Fibroblast of lung (primary cell): ENCODE measurements around the gene TBCK. TPM values are rescaled to one million over a fixed set of nuclear protein-coding genes. Genes with fewer than 3 reads are reported as not detected.

Source experiments
- DNase-seq, 2 donors: peaks; one replicate each; pipeline versions ENCODE4 v3.0.0 to v3.0.0-alpha.2; 2010; ENCODE audit warnings: low read depth in 2 of 2
- H2AFZ ChIP-seq: 2 replicates; pipeline ENCODE4 v1.5.1; 2012; ENCODE audit warnings: low read length, control low read depth, inconsistent platforms
- H3K27ac ChIP-seq: 2 replicates; pipeline ENCODE4 v1.5.1; 2011; ENCODE audit warnings: low read length, control low read depth; ENCODE audit not compliant: insufficient read depth
- H3K27me3 ChIP-seq: 2 replicates; pipeline ENCODE4 v1.5.1; 2011; ENCODE audit warnings: mild to moderate bottlenecking, low read length; ENCODE audit not compliant: control insufficient read depth, insufficient read depth
- H3K36me3 ChIP-seq: 2 replicates; pipeline ENCODE4 v1.5.1; 2011; ENCODE audit warnings: low read length; ENCODE audit not compliant: control insufficient read depth, insufficient read depth
- H3K4me1 ChIP-seq: 2 replicates; pipeline ENCODE4 v1.5.1; 2011; ENCODE audit warnings: low read length; ENCODE audit not compliant: control insufficient read depth, insufficient read depth; ENCODE audit errors: extremely low read depth
- H3K4me2 ChIP-seq: 2 replicates; pipeline ENCODE4 v1.5.1; 2011; ENCODE audit warnings: low read length, control low read depth; ENCODE audit not compliant: insufficient read depth; ENCODE audit errors: extremely low read depth
- H3K4me3 ChIP-seq, 4 experiments: fragments of 200-600 bp in 1 of 4; sonication (generic) in 1 of 4; replicated peaks in 1 of 4; 2 replicates each; pipeline ENCODE4 v1.5.1; 2011 to 2016; ENCODE audit warnings: low read length in 4 of 4, low read depth in 3 of 4, mild to moderate bottlenecking in 3 of 4, control low read depth in 2 of 4, inconsistent platforms in 1 of 4, mixed read lengths in 1 of 4; ENCODE audit not compliant: insufficient read depth in 1 of 4; ENCODE audit errors: control extremely low read depth in 1 of 4
- H3K79me2 ChIP-seq: 2 replicates; pipeline ENCODE4 v1.5.1; 2012; ENCODE audit warnings: mild to moderate bottlenecking, low read length, inconsistent platforms; ENCODE audit not compliant: control insufficient read depth, insufficient read depth
- H3K9ac ChIP-seq: 2 replicates; pipeline ENCODE4 v1.5.1; 2011; ENCODE audit warnings: mild to moderate bottlenecking, low read length, control low read depth; ENCODE audit not compliant: insufficient read depth
- H3K9me3 ChIP-seq: 2 replicates; pipeline ENCODE4 v1.5.1; 2012; ENCODE audit warnings: low read depth, low read length; ENCODE audit not compliant: control insufficient read depth, insufficient read depth
- H4K20me1 ChIP-seq: 2 replicates; pipeline ENCODE4 v1.5.1; 2011; ENCODE audit warnings: low read length; ENCODE audit not compliant: control insufficient read depth, insufficient read depth; ENCODE audit errors: extremely low read depth
- EZH2 ChIP-seq: IDR thresholded peaks from 2 replicates; pipeline ENCODE4 v1.5.1; 2012; ENCODE audit warnings: low read length, control low read depth, mild to moderate bottlenecking; ENCODE audit errors: missing control alignments
- polyA plus RNA-seq, 2 donors: library from polyadenylated mRNA; depleted of rRNA in 1 of 2; stranded (reverse) in 1 of 2; unstranded in 1 of 2; fragments of >200 nt; gene quantifications; 2 replicates each; pipeline ENCODE4 v1.2.1, GENCODE V29; 2011 to 2012; ENCODE audit warnings: missing spikeins in 1 of 2
- total RNA-seq: library from RNA; depleted of rRNA; stranded (reverse); fragments of >200 nt; gene quantifications from 2 replicates; pipeline ENCODE4 v1.2.1, GENCODE V29; 2014
- TF ChIP-seq, protein P1 (sequence below), 2 donors: IDR thresholded peaks in 1 of 2; conservative IDR thresholded peaks in 1 of 2; 1 replicate in 1 of 2; 2 replicates in 1 of 2; pipeline ENCODE4 v1.5.1; 2011 to 2012; ENCODE audit warnings: low read length in 2 of 2, control low read depth in 1 of 2, inconsistent platforms in 1 of 2, low read depth in 1 of 2, mild to moderate bottlenecking in 1 of 2

TBCK gene
- total and polyA plus RNA-seq, 2 donors (not counting 1 experiment from before 2014, with no cell fraction given) = 29.0 to 69.9 TPM

DNA sequence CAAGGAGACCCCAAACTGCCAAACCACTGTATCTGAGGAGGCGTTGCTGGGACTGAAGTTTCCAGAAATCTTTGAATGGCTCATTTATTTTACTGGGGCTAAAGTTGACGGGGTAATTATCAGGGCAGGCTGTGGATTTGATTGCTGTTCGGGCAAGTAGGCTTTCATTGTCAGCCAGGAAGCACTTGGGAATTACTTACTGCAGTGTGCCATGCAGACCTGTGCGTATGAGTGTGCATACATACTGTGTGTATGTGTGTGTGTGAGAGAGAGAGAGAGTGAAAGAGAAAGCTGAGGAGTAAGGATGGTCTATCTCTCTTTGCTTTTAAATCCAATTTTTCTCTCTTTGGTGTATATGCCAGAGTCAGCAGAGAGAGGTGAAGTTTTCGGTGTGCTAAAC, 298.0 kb downstream of the TBCK start:
- TF ChIP-seq, protein P1, sequence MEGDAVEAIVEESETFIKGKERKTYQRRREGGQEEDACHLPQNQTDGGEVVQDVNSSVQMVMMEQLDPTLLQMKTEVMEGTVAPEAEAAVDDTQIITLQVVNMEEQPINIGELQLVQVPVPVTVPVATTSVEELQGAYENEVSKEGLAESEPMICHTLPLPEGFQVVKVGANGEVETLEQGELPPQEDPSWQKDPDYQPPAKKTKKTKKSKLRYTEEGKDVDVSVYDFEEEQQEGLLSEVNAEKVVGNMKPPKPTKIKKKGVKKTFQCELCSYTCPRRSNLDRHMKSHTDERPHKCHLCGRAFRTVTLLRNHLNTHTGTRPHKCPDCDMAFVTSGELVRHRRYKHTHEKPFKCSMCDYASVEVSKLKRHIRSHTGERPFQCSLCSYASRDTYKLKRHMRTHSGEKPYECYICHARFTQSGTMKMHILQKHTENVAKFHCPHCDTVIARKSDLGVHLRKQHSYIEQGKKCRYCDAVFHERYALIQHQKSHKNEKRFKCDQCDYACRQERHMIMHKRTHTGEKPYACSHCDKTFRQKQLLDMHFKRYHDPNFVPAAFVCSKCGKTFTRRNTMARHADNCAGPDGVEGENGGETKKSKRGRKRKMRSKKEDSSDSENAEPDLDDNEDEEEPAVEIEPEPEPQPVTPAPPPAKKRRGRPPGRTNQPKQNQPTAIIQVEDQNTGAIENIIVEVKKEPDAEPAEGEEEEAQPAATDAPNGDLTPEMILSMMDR (conservative IDR thresholded peaks at IDR 0.05 in 1 of 2, IDR thresholded peaks at IDR 0.05 in 1 of 2; ENCODE audit: low read depth in 1 of 2, low read length in 2 of 2) = no peak
- TF ChIP-seq EZH2 = no peak
- Histone ChIP-seq H2AFZ (no peak overlapping the region), H3K4me2 (no peak overlapping the region), H4K20me1 (no peaks in the 10 kb centered on the region), H3K36me3 (no peaks in the 10 kb centered on the region), H3K4me3 (no peak overlapping the region), H3K79me2 (no peaks in the 10 kb centered on the region), H3K9me3 (no peaks in the 10 kb centered on the region), H3K4me1 (no peaks in the 10 kb centered on the region), H3K27me3 (no peaks in the 10 kb centered on the region), H3K9ac (no peak overlapping the region), H3K27ac (no peak overlapping the region)
- peak in 1 of 2 donors; percentile 24 for DNase-seq

DNA sequence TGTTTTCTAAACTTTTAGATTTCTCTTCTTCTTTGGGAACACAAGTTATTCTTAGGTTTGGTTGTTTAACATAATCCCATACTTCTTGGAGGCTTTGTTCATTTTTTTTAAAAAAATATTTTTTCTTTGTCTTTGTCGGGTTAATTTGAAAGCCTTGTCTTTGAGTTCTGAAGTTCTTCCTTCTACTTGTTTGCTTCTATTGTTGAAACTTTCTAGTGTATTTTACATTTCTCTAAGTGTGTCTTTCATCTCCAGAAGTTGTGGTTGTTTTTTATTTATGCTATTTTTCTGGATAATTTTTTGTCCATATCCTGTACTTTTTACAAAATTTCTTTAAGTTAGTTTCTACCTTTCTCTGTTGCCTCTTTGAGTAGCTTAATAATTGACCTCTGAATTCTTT, 304.6 kb downstream of the TBCK start:
- Histone ChIP-seq H3K79me2 (no peaks in the 10 kb centered on the region), H3K27ac (no peak overlapping the region)

GRCh38 chr4:106010761-106011160, 305.2 kb downstream of the TBCK start:
- Histone ChIP-seq H3K4me1 (no peaks in the 10 kb centered on the region), H3K9ac (no peak overlapping the region), H3K4me3 (no peak overlapping the region), H3K79me2 (no peaks in the 10 kb centered on the region), H4K20me1 (no peaks in the 10 kb centered on the region), H3K27ac (no peak overlapping the region), H3K27me3 (no peaks in the 10 kb centered on the region), H3K9me3 (no peaks in the 10 kb centered on the region), H3K4me2 (no peak overlapping the region), H2AFZ (no peak overlapping the region), H3K36me3 (no peaks in the 10 kb centered on the region)
- no peak for DNase-seq
- no peak for TF ChIP-seq EZH2
- TF ChIP-seq, protein P1 (conservative IDR thresholded peaks at IDR 0.05 in 1 of 2, IDR thresholded peaks at IDR 0.05 in 1 of 2; ENCODE audit: low read depth in 1 of 2, low read length in 2 of 2) = no peak

More for the DNA sequence above, 304.6 kb downstream of the TBCK start:
- Histone ChIP-seq H3K4me1 (no peaks in the 10 kb centered on the region), H3K27me3 (no peaks in the 10 kb centered on the region), H3K9me3 (no peaks in the 10 kb centered on the region), H3K36me3 (no peaks in the 10 kb centered on the region), H4K20me1 (no peaks in the 10 kb centered on the region), H3K4me2 (no peak overlapping the region), H3K9ac (no peak overlapping the region), H2AFZ (no peak overlapping the region), H3K4me3 (no peak overlapping the region)
- no peak for DNase-seq
- no peak for TF ChIP-seq EZH2
- TF ChIP-seq, protein P1 (conservative IDR thresholded peaks at IDR 0.05 in 1 of 2, IDR thresholded peaks at IDR 0.05 in 1 of 2; ENCODE audit: low read depth in 1 of 2, low read length in 2 of 2) = no peak
